Rectal smooth muscle tissue (tissue), 1 donor: ENCODE data around the gene ARFIP1.
"Not testable (repeated sequence)": the region's sequence is repeated elsewhere in the genome, so short reads cannot be mapped to it uniquely, and the experiment has no call there.

ENCODE experiments used
- H3K27ac ChIP-seq: one replicate; pipeline ENCODE4 v1.7.0; 2013; ENCODE audit warnings: low read depth, low read length, inconsistent platforms
- H3K27me3 ChIP-seq: one replicate; pipeline ENCODE4 v1.7.0; 2013; ENCODE audit warnings: low read length; ENCODE audit not compliant: control insufficient read depth, insufficient read depth
- H3K36me3 ChIP-seq: one replicate; pipeline ENCODE4 v1.7.0; 2013; ENCODE audit warnings: low read length; ENCODE audit not compliant: control insufficient read depth, insufficient read depth
- H3K4me1 ChIP-seq: one replicate; pipeline ENCODE4 v1.7.0; 2013; ENCODE audit warnings: low read length; ENCODE audit not compliant: control insufficient read depth, insufficient read depth
- H3K4me3 ChIP-seq: one replicate; pipeline ENCODE4 v1.7.0; 2013; ENCODE audit warnings: low read length
- H3K9ac ChIP-seq: one replicate; pipeline ENCODE4 v1.7.0; 2013; ENCODE audit warnings: low read length

Gene ARFIP1

GRCh38 chr4:152779513-152780266 is at the start of gene ARFIP1, which contains the start of gene TIGD4:
ARFIP1 (plus strand) TSS chr4:152779954; CDS start chr4:152829634, 49,680 bp downstream.
TIGD4 (minus strand) TSS chr4:152779730; CDS start chr4:152771004, 8,726 bp downstream.
- peak within 1 kb of the TSS; percentile 89 for H3K9ac ChIP-seq
- H3K36me3 ChIP-seq, result no peaks in the 10 kb centered on the region
- peak within 1 kb of the TSS; percentile 98 for H3K4me3 ChIP-seq
- H3K27me3 ChIP-seq, result no peaks in the 10 kb centered on the region
- H3K4me1 ChIP-seq, result peaks cover 3% of the 10 kb centered on the region
- peak within 1 kb of the TSS; percentile 86 for H3K27ac ChIP-seq

- Histone ChIP-seq H3K36me3 (no peaks in the 10 kb centered on the region), H3K4me3 (no peak overlapping the region), H3K9ac (no peak overlapping the region), H3K4me1 (no peaks in the 10 kb centered on the region), H3K27ac (no peak overlapping the region), H3K27me3 (no peaks in the 10 kb centered on the region)
Observed at GRCh38 chr4:152731997-152732396, 47.8 kb upstream of the ARFIP1 start.

- Histone ChIP-seq H3K4me1 (no peaks in the 10 kb centered on the region), H3K4me3 (no peak overlapping the region), H3K9ac (no peak overlapping the region), H3K27ac (no peak overlapping the region), H3K27me3 (no peaks in the 10 kb centered on the region), H3K36me3 (no peaks in the 10 kb centered on the region)
Observed at GRCh38 chr4:152734015-152734698, 45.6 kb upstream of the ARFIP1 start.

GRCh38 chr4:152734699-152735050 is 45.1 kb upstream of the ARFIP1 start:
- Histone ChIP-seq H3K4me3 (no peak overlapping the region), H3K4me1 (no peaks in the 10 kb centered on the region), H3K36me3 (no peaks in the 10 kb centered on the region), H3K9ac (no peak overlapping the region), H3K27ac (no peak overlapping the region), H3K27me3 (no peaks in the 10 kb centered on the region)

DNA sequence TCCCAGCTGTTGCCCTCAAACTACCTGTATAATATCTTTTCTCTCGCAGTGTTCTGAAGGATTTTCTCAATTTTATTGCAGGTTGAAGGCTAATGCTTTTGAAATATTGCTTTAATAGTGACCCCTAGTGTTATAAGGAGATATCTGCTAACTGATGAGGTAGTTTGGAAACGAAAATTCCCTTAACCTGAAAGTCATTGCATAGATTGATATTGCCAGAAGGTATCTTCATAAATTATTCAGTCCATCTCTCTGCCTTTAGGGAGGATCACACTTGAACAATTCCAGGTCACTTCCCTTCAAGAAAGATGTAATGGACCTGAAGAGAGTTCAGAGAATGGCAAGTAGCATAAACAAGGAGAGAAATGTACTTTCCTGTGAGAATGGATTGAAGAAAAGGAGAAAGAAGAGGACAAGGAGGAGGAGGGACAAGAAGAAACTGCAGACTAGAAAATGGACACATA is 44.3 kb upstream of the ARFIP1 start:
- no peak overlapping the region for H3K4me3 ChIP-seq
- no peaks in the 10 kb centered on the region for H3K36me3 ChIP-seq
- no peaks in the 10 kb centered on the region for H3K4me1 ChIP-seq
- H3K27me3 ChIP-seq, result no peaks in the 10 kb centered on the region
- H3K9ac ChIP-seq, result no peak overlapping the region
- no peak overlapping the region for H3K27ac ChIP-seq

DNA sequence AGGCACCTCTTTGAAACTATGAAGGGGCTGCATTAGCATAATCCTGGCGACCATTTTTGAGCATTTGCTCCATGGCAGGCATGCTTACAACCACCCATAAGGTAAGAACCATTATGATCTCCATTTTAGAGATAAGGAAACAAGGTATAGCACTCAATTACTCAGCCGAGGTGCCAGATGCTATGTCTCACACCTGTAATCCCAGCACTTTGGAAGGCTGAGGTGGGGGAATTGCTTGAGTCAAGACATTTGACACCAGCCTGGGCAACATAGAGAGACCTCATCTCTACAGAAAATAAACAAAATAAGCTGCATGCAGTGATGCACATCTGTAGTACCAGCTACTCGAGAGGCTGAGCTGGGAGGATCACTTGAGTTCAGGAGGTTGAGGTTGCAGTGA is 43.8 kb upstream of the ARFIP1 start:
- H3K4me3 ChIP-seq, result no peak overlapping the region
- H3K27me3 ChIP-seq, result no peaks in the 10 kb centered on the region
- H3K4me1 ChIP-seq, result no peaks in the 10 kb centered on the region
- H3K36me3 ChIP-seq, result no peaks in the 10 kb centered on the region
- no peak overlapping the region for H3K9ac ChIP-seq
- no peak overlapping the region for H3K27ac ChIP-seq

GRCh38 chr4:152738827-152739226 is 40.9 kb upstream of the ARFIP1 start:
- Histone ChIP-seq H3K4me1 (no peaks in the 10 kb centered on the region), H3K9ac (no peak overlapping the region), H3K27ac (no peak overlapping the region), H3K4me3 (no peak overlapping the region), H3K27me3 (no peaks in the 10 kb centered on the region), H3K36me3 (no peaks in the 10 kb centered on the region)

- H3K27ac ChIP-seq, result no peak overlapping the region
- H3K36me3 ChIP-seq, result no peaks in the 10 kb centered on the region
- no peaks in the 10 kb centered on the region for H3K4me1 ChIP-seq
- H3K27me3 ChIP-seq, result no peaks in the 10 kb centered on the region
- H3K4me3 ChIP-seq, result no peak overlapping the region
- H3K9ac ChIP-seq, result no peak overlapping the region
Observed at GRCh38 chr4:152747444-152747843, 32.3 kb upstream of the ARFIP1 start.

DNA sequence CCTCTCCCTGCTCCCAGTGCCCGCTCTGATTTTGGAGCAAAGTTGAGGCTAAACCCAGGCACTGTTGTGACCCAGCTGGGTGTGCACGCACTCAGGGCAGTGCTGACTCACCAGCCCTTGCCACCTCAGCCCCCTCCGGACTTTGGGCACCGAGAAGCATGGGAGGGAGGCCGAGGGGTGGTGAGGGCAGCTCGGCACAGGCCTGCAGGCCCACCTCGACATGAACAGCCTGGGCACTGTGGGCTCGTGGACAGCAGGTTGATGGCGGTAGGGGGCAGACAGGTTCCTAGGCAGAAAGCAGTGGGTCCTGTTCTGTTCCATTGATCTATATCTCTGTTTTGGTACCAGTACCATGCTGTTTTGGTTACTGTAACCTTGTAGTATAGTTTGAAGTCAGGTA is 31.1 kb upstream of the ARFIP1 start:
- H3K4me1 ChIP-seq, result no peaks in the 10 kb centered on the region
- no peak overlapping the region for H3K9ac ChIP-seq
- no peak overlapping the region for H3K27ac ChIP-seq
- no peaks in the 10 kb centered on the region for H3K36me3 ChIP-seq
- H3K27me3 ChIP-seq, result no peaks in the 10 kb centered on the region
- no peak overlapping the region for H3K4me3 ChIP-seq

- Histone ChIP-seq H3K9ac (no peak overlapping the region), H3K27ac (no peak overlapping the region), H3K36me3 (no peaks in the 10 kb centered on the region), H3K27me3 (no peaks in the 10 kb centered on the region), H3K4me1 (no peaks in the 10 kb centered on the region), H3K4me3 (no peak overlapping the region)
Observed at GRCh38 chr4:152763796-152764195, 16.0 kb upstream of the ARFIP1 start.

DNA sequence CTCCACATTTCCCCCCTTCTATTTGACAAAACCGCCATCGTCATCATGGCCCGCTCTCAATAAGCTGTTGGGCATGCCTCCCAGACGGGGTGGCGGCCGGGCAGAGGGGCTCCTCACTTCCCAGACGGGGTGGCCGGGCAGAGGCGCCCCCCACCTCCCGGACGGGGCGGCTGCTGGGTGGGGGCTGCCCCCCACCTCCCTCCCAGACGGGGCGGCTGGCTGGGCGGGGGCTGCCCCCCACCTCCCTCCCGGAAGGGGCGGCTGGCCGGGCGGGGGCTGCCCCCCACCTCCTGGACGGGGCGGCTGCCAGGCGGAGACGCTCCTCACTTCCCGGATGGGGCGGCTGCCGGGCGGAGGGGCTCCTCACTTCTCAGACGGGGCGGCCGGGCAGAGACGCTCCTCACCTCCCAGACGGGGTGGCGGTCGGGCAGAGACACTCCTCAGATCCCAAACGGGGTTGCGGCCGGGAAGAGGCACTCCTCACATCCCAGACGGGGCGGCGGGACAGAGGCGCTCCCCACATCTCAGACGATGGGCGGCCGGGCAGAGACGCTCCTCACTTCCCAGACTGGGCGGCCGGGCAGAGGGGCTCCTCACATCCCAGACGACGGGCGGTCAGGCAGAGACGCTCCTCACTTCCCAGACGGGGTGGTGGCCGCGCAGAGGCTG is 14.6 kb upstream of the ARFIP1 start:
- H3K9ac ChIP-seq, H3K4me3 ChIP-seq: not testable (repeated sequence)

DNA sequence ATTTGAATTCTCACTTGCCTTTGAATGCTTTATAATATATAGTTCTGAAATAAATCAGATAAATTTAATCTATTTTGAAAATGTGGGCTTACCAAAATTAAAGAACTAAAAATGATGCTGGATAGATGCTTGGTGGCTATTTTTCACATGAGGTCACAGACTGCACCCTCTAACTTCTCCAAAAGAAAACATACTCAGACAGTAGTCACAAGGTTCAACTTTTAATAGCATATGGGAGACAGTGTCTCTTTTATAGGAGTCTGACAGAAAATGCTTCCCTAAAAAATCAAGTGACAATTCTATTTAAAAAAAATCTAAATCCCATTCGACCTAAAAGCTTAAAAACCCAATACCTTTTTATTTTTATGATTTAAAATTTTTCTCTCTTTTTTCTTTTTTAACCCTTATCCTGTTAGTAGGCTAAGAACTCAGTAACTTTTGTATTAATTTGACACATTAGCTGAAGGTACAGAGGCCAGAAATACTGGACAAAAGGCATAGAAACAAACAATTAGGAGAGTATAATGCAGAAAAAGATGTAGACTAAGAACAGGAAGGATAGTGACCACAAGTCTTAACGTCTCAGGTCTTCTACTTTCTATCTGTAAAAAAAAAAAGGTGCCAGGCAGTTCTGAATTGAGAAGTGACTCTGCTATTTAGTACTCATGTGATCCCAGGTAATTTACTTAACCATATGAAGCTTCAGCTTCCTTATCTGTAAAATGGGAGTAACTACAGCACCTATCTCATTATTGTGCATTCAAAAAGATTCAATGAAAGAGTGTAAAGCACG is 7.8 kb upstream of the ARFIP1 start:
- Histone ChIP-seq H3K27ac (no peak overlapping the region), H3K27me3 (no peaks in the 10 kb centered on the region), H3K36me3 (no peaks in the 10 kb centered on the region), H3K4me1 (no peaks in the 10 kb centered on the region), H3K9ac (no peak overlapping the region), H3K4me3 (no peak overlapping the region)

More for the DNA sequence above, 14.6 kb upstream of the ARFIP1 start:
- not testable (repeated sequence) for H3K27ac ChIP-seq, H3K27me3 ChIP-seq, H3K4me1 ChIP-seq, H3K36me3 ChIP-seq
